Pancreas (tissue), 10 donors: Measurements from ENCODE around the gene EXOSC6. TPM values are rescaled to one million over a fixed set of nuclear protein-coding genes. Genes with fewer than 3 reads are reported as not detected.
"Not testable (repeated sequence)": the region's sequence is repeated elsewhere in the genome, so short reads cannot be mapped to it uniquely, and the experiment has no call there.

Experiments used
- ATAC-seq, 4 donors: fragments of 200-7000 bp; cut with Tn5 transposase; one replicate each; pipeline versions ENCODE4 v1.8.0 to v1.9.1; 2020; ENCODE audit warnings: mild to moderate bottlenecking in 4 of 4, moderate library complexity in 4 of 4
- DNase-seq, 6 donors: peaks; one replicate each; pipeline ENCODE4 v3.0.0-alpha.2; 2020
- FAIRE-seq: peaks from 2 replicates; lab custom pipeline; 2012; peaks lifted over from hg19 to GRCh38; lab: Jason Lieb, UNC
- H3K27ac ChIP-seq, 4 donors: fragments of 200-600 bp; sonication (generic); 1 replicate in 3 of 4; 2 replicates in 1 of 4; pipeline versions ENCODE4 v1.5.0 to v1.8.0; 2020
- H3K27me3 ChIP-seq, 4 donors: fragments of 200-600 bp; one replicate each; pipeline ENCODE4 v1.8.0; 2021
- H3K36me3 ChIP-seq, 3 donors: fragments of 200-600 bp; sonication (generic) in 1 of 3; one replicate each; pipeline versions ENCODE4 v1.5.0 to v1.8.0; 2020 to 2021
- H3K4me1 ChIP-seq, 3 donors: fragments of 200-600 bp; one replicate each; pipeline ENCODE4 v1.8.0; 2021
- H3K4me3 ChIP-seq, 4 donors: fragments of 200-600 bp; sonication (generic) in 2 of 4; one replicate each; pipeline versions ENCODE4 v1.5.0 to v1.8.0; 2020 to 2021
- H3K9me3 ChIP-seq, 4 donors: fragments of 200-600 bp; one replicate each; pipeline ENCODE4 v1.8.0; 2021
- WGBS, 2 donors: extraction: QIAGEN DNeasy Blood & Tissue Kit; methylation state at CpG; one replicate each; pipeline ENCODE4 v1.1.7; 2013; 5-methylcytosine and 5-hydroxymethylcytosine counted together
- intact Hi-C, 3 donors: fragments of 100-400 bp; cut with DNase I; formaldehyde crosslinking; loops; one replicate each; pipeline versions ENCODE4 v1.11.1 to v1.14.2; 2022
- polyA plus RNA-seq, 2 donors: library from polyadenylated mRNA; stranded (reverse); fragments of 200-250 nt; gene quantifications; one replicate each; pipeline ENCODE4 v1.2.3, GENCODE V29; 2013
- total RNA-seq, 6 donors: library from RNA; stranded (reverse); fragmentation: NEBNext Ultra II Directional in 4 of 6; extraction: Animal tissue kit (Norgen Biotek cat#: 25700) in 4 of 6; gene quantifications; one replicate each; pipeline versions ENCODE4 v1.2.1 to v1.2.4, GENCODE V29; 2021 to 2023
- donor health status: healthy with polysubstance abuse.
- donor health status: DM: no; HTN: no; CAD: no; lungs with moderate emphysema.
- donor health status: DM: no; HTN: no; CAD: no.
- donor health status: control.
- donor health status: control.
- donor health status: Bipolar disorder and iron deficiency.
- donor health status: DM: yes; HTN: yes; CAD: no.
- donor health status: DM: no; HTN: no; CAD: no.
- donor health status: DM: no; HTN: no; CAD: no.
- donor health status: DM: yes; HTN: yes; CAD: no.

The EXOSC6 gene
- total and polyA plus RNA-seq, 8 donors, result 8.5 to 20.2 (median 9.9) TPM

DNA sequence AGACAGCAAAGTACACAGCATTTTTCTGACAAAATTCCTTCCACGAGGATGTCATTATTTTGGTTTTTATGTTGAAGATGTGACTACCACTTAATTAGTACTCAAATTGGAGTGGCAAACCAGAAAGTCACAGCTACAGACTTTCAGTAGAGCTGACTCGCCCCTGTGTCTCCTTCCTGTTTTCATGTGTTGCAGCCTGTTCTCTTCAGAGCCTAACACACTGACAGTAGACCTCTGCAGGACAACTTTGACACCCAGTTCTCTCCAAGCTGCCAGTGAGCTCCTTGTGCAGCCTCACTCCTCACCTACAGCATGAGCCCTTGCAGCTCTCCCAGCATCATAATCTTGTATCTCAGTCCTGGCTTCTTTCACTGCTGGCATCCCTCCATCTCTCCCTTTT, 29.2 kb downstream of the EXOSC6 start:
- not testable (repeated sequence) for FAIRE-seq

DNA sequence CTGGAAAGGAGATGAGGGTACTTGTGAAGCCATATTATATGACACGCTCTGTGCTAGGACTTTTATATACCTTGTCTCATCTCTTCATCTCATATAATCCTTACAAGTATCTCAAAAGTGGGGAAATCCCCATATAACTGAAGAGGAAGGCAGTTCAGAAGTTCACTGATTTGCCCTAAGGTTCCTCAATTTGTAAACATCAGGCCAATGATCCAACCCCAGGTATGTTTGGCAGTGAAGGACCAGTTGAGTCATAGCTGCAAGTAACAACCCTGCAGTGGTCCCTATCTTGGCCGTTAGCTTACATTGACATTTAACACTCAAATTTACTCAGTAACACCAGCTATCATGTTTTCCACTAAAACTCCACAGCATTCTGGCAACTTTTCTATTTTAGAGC, 33.2 kb downstream of the EXOSC6 start:
- H3K27me3 ChIP-seq, FAIRE-seq, ATAC-seq, H3K36me3 ChIP-seq, intact Hi-C loops, H3K4me3 ChIP-seq, H3K9me3 ChIP-seq, H3K27ac ChIP-seq, DNase-seq, H3K4me1 ChIP-seq: not testable (repeated sequence)
- WGBS, 2 donors, result 89 to 90% methylated on average over 2 of the region's 2 CpGs

More for the DNA sequence above, 29.2 kb downstream of the EXOSC6 start:
- intact Hi-C loops, H3K27ac ChIP-seq, H3K4me1 ChIP-seq, H3K9me3 ChIP-seq, H3K36me3 ChIP-seq, H3K4me3 ChIP-seq, ATAC-seq, H3K27me3 ChIP-seq, DNase-seq: not testable (repeated sequence)
- WGBS, 2 donors, result 88 to 90% methylated on average over 2 of the region's 2 CpGs

DNA sequence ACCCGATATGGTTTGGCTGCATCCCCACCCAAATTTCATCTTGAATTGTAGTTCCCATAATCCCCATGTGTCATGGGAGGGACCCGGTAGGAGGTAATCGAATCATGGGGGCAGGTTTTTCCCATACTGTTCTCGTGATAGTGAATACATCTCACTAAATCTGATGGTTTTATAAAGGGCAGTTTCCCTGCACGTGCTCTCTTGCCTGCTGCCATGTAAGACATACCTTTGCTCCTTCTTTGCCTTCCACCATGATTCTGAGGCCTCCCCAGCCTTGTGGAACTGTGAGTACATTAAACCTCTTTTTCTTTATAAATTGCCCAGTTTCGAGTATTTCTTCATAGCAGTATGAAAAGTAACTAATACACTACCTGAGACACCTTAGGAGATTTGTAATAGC, 45.4 kb downstream of the EXOSC6 start:
- H3K27me3 ChIP-seq, H3K4me3 ChIP-seq, H3K9me3 ChIP-seq, H3K36me3 ChIP-seq, H3K27ac ChIP-seq, DNase-seq, ATAC-seq, H3K4me1 ChIP-seq, intact Hi-C loops, FAIRE-seq: not testable (repeated sequence)
- WGBS, 2 donors, result 62 to 64% methylated on average over 3 to 6 of the region's 6 CpGs

DNA sequence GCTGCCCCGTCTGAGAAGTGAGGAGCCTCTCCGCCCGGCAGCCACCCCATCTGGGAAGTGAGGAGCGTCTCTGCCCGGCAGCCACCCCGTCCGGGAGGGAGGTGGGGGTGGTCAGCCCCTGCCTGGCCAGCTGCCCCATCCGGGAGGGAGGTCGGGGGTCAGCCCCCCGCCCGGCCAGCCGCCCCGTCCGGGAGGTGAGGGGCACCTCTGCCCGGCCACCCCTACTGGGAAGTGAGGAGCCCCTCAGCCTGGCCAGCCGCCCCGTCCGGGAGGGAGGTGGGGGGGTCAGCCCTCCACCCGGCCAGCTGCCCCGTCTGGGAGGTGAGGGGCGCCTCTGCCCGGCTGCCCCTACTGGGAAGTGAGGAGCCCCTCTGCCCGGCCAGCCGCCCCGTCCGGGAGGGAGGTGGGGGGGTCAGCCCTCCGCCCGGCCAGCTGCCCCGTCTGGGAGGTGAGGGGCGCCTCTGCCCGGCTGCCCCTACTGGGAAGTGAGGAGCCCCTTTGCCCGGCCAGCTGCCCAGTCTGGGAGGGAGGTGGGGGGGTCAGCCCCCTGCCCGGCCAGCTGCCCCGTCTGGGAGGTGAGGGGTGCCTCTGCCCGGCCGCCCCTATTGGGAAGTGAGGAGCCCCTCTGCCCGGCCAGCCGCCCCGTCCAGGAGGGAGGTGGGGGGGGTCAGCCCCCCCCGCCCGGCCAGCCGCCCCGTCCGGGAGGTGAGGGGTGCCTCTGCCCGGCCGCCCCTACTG, 46.9 kb downstream of the EXOSC6 start:
- H3K4me3 ChIP-seq, H3K27ac ChIP-seq, H3K4me1 ChIP-seq, H3K36me3 ChIP-seq, H3K9me3 ChIP-seq, FAIRE-seq, ATAC-seq, intact Hi-C loops, H3K27me3 ChIP-seq: not testable (repeated sequence)
- DNase-seq, result peak in 2 of 6 donors; percentile 27 to 76
- WGBS, 2 donors, result 95 to 98% methylated on average over 11 to 33 of the region's 46 CpGs

DNA sequence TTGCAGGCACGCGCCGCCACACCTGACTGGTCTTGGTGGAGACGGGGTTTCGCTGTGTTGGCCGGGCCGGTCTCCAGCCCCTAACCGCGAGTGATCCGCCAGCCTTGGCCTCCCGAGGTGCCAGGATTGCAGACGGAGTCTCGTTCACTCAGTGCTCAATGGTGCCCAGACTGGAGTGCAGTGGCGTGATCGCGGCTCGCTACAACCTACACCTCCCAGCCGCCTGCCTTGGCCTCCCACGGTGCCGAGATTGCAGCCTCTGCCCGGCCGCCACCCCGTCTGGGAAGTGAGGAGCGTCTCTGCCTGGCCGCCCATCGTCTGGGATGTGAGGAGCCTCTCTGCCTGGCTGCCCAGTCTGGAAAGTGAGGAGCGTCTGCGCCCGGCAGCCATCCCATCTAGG, 47.7 kb downstream of the EXOSC6 start:
- H3K27ac ChIP-seq, H3K4me1 ChIP-seq, H3K27me3 ChIP-seq, H3K36me3 ChIP-seq, H3K4me3 ChIP-seq, ATAC-seq, DNase-seq, FAIRE-seq, H3K9me3 ChIP-seq, intact Hi-C loops: not testable (repeated sequence)
- WGBS, 2 donors, result 95 to 97% methylated on average over 12 to 18 of the region's 29 CpGs

DNA sequence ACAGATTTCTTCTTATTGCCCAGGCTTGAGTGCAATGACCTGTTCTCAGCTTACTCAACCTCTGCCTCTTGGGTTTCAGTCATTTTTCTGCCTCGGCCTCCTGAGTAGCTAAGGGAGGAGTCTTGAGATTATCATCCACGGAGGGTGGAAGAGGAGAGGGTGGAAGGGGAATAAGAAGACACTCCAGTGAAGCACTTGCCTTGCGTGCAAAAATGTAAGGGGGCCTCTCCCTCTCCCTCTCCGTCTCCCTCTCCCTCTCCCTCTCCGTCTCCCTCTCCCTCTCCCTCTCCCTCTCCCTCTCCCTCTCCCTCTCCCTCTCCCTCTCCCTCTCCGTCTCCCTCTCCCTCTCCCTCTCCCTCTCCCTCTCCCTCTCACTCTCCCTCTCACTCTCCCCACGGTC, 48.2 kb downstream of the EXOSC6 start:
- H3K4me1 ChIP-seq, FAIRE-seq, H3K27ac ChIP-seq, H3K36me3 ChIP-seq, intact Hi-C loops, ATAC-seq, H3K27me3 ChIP-seq, DNase-seq, H3K9me3 ChIP-seq, H3K4me3 ChIP-seq: not testable (repeated sequence)
- 84 to 97% methylated on average over 4 of the region's 7 CpGs for WGBS, 2 donors

DNA sequence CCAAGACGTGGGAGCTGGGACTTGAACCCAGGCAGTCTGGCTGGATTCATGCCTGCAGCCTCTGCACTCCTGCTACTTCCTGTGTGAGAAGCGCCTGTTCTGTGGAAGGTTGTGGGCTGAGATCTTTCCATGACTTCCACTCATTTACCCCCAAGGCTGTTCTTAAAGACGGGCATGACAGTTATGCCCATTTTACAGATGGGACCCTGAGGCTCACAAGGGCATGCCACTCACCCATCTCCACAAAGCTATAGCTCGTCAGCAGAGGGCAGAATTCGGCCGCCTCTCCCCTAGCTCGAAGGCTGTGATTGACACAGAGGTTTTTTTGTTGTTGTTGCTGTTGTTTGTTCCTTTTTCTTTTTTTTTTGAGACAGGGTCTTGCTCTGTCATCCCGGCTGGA, 51.7 kb downstream of the EXOSC6 start:
- intact Hi-C loops, ATAC-seq, H3K9me3 ChIP-seq, H3K36me3 ChIP-seq, H3K27ac ChIP-seq, H3K4me3 ChIP-seq, H3K27me3 ChIP-seq, H3K4me1 ChIP-seq, FAIRE-seq: not testable (repeated sequence)
- DNase-seq, result peak in 1 of 6 donors; percentile 5
- 76 to 93% methylated on average over 7 to 8 of the region's 8 CpGs for WGBS, 2 donors

DNA sequence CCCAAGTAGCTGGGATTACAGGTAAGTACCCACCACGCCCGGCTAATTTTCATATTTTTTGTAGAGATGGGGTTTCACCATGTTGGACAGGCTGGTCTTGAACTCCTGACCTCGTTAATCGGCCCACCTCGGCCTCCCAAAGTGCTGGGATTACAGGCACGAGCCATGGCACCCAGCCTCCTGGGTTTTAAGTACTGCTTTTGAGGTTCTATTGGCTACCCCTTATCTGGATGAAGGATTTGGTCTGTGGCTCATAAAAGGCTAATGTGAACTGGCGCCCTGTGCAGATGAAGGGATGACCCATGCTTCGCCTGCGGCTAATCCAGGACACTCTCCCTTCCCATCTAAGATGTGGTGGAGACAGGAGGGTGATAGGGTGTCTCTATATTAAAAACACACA, 52.6 kb downstream of the EXOSC6 start:
- ATAC-seq, FAIRE-seq, H3K27me3 ChIP-seq, H3K27ac ChIP-seq, H3K4me1 ChIP-seq, H3K36me3 ChIP-seq, H3K4me3 ChIP-seq, intact Hi-C loops, H3K9me3 ChIP-seq: not testable (repeated sequence)
- peak in 1 of 6 donors; percentile 21 for DNase-seq
- WGBS, 2 donors, result 89 to 91% methylated on average over 9 of the region's 9 CpGs

DNA sequence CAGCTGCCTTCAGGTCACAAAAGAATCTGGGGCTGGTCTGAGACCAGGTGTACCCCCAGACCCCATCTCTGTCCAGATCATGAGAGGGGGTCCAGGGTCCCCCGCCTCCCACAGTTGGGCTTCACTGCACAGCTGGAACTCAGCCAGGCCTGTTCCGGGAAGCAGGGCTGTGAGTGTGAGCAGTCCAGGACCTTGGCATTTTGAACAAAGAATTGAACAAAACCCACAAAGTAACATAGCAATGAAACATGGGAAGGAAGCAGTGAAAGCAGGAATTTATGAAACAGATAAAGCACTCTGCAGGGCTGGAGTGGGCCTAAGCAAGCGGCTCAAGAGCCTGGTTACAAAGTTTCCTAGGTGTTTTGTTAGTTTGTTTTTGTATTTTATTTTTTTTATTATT, 53.1 kb downstream of the EXOSC6 start:
- H3K4me1 ChIP-seq, H3K27me3 ChIP-seq, DNase-seq, H3K36me3 ChIP-seq, FAIRE-seq, intact Hi-C loops, H3K4me3 ChIP-seq, H3K27ac ChIP-seq, H3K9me3 ChIP-seq: not testable (repeated sequence)
- WGBS, 2 donors, result 56 to 64% methylated on average over 3 of the region's 3 CpGs
- peak in 1 of 4 donors; percentile 37 for ATAC-seq

DNA sequence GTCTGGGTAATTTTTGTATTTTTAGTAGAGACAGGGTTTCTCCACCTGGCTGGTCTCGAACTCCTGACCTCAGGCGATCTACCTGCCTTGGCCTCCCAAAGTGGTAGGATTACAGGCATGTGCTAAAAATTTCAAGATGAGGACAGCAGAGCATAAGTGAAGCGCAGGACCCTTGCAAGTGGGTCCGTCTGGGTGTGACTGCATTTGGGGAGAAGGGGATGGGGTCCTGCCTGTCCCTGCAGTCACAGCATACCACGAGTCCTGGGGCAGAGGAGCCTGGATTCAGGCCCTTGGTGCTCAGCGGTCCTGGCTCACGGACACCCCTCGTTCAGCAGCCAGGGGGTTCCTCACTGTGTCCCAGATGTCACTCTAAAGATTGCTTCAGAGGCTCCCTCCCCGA, 53.5 kb downstream of the EXOSC6 start:
- 89 to 90% methylated on average over 9 of the region's 9 CpGs for WGBS, 2 donors
- DNase-seq, result peak in 1 of 6 donors; percentile 24
- not testable (repeated sequence) for H3K4me3 ChIP-seq

DNA sequence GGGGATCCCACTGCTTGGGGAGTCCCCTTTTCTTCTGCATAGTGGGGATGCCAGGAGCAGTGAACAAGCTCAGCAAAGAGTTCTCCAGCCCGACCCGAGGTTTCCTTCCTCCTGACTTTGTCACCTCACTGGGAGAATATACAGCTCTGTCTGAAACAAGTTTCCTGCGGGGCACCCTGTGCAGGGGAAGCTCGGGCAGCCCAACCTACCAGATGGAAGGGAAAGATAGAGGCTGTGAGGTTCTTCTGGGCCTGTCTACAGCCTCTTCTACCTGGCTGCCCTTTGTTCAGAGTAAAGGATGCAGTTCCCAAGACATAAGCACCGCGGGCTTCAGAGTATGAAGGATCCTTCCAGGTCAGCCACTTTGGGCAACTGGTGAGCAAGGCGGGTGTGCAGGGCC, 54.1 kb downstream of the EXOSC6 start:
- H3K4me3 ChIP-seq, H3K27me3 ChIP-seq, ATAC-seq, H3K9me3 ChIP-seq, DNase-seq, H3K4me1 ChIP-seq, intact Hi-C loops, H3K36me3 ChIP-seq, H3K27ac ChIP-seq, FAIRE-seq: not testable (repeated sequence)
- WGBS, 2 donors, result 81 to 97% methylated on average over 4 to 7 of the region's 7 CpGs

More for the DNA sequence above, 53.5 kb downstream of the EXOSC6 start:
- H3K36me3 ChIP-seq, ATAC-seq, H3K27me3 ChIP-seq, intact Hi-C loops, FAIRE-seq, H3K27ac ChIP-seq, H3K9me3 ChIP-seq, H3K4me1 ChIP-seq: not testable (repeated sequence)
